Astrocyte (in vitro differentiated cells and primary cell): ENCODE data around the gene OPN1LW.

Source experiments
- EZH2 ChIP-seq: IDR thresholded peaks from 2 replicates; pipeline ENCODE4 v1.6.1; 2012; ENCODE audit warnings: mild to moderate bottlenecking, low read length, inconsistent platforms; ENCODE audit not compliant: insufficient read depth
- TF ChIP-seq, protein P1 (sequence below): IDR thresholded peaks from 2 replicates; pipeline ENCODE4 v1.5.1; 2011; ENCODE audit warnings: low read depth, mild to moderate bottlenecking, inconsistent platforms, low read length, moderate library complexity; ENCODE audit not compliant: insufficient read depth

DNA sequence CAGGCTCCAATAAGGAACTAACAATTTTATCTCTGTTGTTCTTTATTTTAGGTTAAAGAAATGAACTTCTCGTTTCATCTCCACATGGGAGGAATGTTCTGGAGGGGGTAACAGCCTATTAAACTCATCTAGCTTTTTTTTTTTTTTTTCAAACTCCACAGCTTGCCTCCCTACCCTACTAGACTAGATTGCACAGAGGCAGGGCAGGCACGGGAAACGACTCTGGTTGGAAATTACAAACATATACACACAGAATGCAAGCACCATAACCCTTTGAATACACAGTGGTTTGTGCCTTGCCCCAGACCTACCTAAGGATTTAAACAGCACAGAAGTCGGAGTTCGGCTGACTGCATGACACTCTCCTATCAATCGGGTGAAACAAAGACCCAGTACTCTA is 49.2 kb upstream of the OPN1LW start:
- TF ChIP-seq, protein P1, sequence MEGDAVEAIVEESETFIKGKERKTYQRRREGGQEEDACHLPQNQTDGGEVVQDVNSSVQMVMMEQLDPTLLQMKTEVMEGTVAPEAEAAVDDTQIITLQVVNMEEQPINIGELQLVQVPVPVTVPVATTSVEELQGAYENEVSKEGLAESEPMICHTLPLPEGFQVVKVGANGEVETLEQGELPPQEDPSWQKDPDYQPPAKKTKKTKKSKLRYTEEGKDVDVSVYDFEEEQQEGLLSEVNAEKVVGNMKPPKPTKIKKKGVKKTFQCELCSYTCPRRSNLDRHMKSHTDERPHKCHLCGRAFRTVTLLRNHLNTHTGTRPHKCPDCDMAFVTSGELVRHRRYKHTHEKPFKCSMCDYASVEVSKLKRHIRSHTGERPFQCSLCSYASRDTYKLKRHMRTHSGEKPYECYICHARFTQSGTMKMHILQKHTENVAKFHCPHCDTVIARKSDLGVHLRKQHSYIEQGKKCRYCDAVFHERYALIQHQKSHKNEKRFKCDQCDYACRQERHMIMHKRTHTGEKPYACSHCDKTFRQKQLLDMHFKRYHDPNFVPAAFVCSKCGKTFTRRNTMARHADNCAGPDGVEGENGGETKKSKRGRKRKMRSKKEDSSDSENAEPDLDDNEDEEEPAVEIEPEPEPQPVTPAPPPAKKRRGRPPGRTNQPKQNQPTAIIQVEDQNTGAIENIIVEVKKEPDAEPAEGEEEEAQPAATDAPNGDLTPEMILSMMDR, result no peak
- TF ChIP-seq EZH2, result no peak
